ENCODE results near the gene HEPACAM2. TPM values are rescaled to one million over a fixed set of nuclear protein-coding genes. Genes with fewer than 3 reads are reported as not detected.

Gene HEPACAM2
- total and polyA plus RNA-seq, 2 donors (not counting 3 experiments of a cell fraction or from before 2014, with no cell fraction given) = not detected

GRCh38 chr7:93219868-93220267, 6.4 kb downstream of the HEPACAM2 start:
- H3K9me1 ChIP-seq (replicated peaks; ENCODE audit: control insufficient read depth, extremely low read depth, insufficient read depth, low read length) = no peaks in the 10 kb centered on the region
- no peak for DNase-seq (ENCODE audit: low read depth, low spot score)
- ChIA-PET CTCF (interaction anchor here (1.3 kb wide), 1 partner anchor 48 kb away, joined by 3 read pairs; no protein-coding TSS in a partner anchor), POLR2A (no interaction called here)
- TF ChIP-seq POLR2A (IDR thresholded peaks at IDR 0.05; ENCODE audit: low read depth, low read length) = no peak
- no peak for TF ChIP-seq JUN (IDR thresholded peaks at IDR 0.05; ENCODE audit: borderline replicate concordance, insufficient read depth, insufficient read length, low read depth)
- no peak for TF ChIP-seq FOS (IDR thresholded peaks at IDR 0.05; ENCODE audit: borderline replicate concordance, insufficient read depth, low read length)
- no peak for TF ChIP-seq MYC (IDR thresholded peaks at IDR 0.05; ENCODE audit: low read depth, low read length)
- no peak for TF ChIP-seq CTCF (IDR thresholded peaks at IDR 0.05; ENCODE audit: extremely low read depth in 1 of 2, insufficient read depth in 1 of 2, low read depth in 1 of 2, low read length in 2 of 2)
- TF ChIP-seq GATA2 (IDR thresholded peaks at IDR 0.05; ENCODE audit: insufficient read depth, insufficient read length, low read depth, low read length) = no peak
- no peak for TF ChIP-seq EZH2 (IDR thresholded peaks at IDR 0.05; ENCODE audit: borderline replicate concordance, low read depth, low read length, severe bottlenecking)
- TF ChIP-seq MAX (IDR thresholded peaks at IDR 0.05; ENCODE audit: insufficient read depth, insufficient read length) = no peak
- no peak for TF ChIP-seq POLR2AphosphoS5 (IDR thresholded peaks at IDR 0.05; ENCODE audit: insufficient read depth, low read depth, low read length)
- peaks cover 4 to 26% of the 10 kb centered on the region in 2 experiments for H3K27me3 ChIP-seq (ENCODE audit: control insufficient read depth in 2 of 2, insufficient read depth in 2 of 2, low read length in 2 of 2)
- no peak overlapping the region for H3K4me3 ChIP-seq (replicated peaks in 1 of 3; ENCODE audit: insufficient read depth in 1 of 3, low read depth in 1 of 3, low read length in 3 of 3)
- dilution Hi-C loops (cut with MboI; ENCODE audit: extremely low pct_ligation_motif_present, low sequenced_read_pairs) (no loop called here), intact Hi-C loops (cut with micrococcal nuclease) (loop anchor here (10.0 kb wide), 1 partner anchor 335 kb away; no protein-coding TSS in a partner anchor)
- H3K4me1 ChIP-seq (ENCODE audit: control insufficient read depth, extremely low read depth, insufficient read depth, low read length) = no peaks in the 10 kb centered on the region
- no peak overlapping the region for H3K4me2 ChIP-seq (ENCODE audit: insufficient read depth, low read length)
- H3K9me3 ChIP-seq (replicated peaks; ENCODE audit: control insufficient read depth, insufficient read depth, low read length) = no peaks in the 10 kb centered on the region
- H4K20me1 ChIP-seq (replicated peaks; ENCODE audit: control insufficient read depth, extremely low read depth, insufficient read depth, low read length) = no peaks in the 10 kb centered on the region
- no TSS peak for BruUV-seq (replicated peaks)
- H3K36me3 ChIP-seq (ENCODE audit: control insufficient read depth in 2 of 2, extremely low read depth in 1 of 2, insufficient read depth in 2 of 2, low read length in 2 of 2) = no peaks in the 10 kb centered on the region
- H3K79me2 ChIP-seq (ENCODE audit: control insufficient read depth, insufficient read depth, low read length) = no peaks in the 10 kb centered on the region
- H3K9ac ChIP-seq (replicated peaks; ENCODE audit: extremely low read depth, insufficient read depth, low read length) = no peak overlapping the region
- no peak overlapping the region for H2AFZ ChIP-seq (ENCODE audit: low read depth, low read length)
- no peak overlapping the region for H3K27ac ChIP-seq (ENCODE audit: insufficient read depth, low read depth, low read length)
- FAIRE-seq = no peak

Measured in endothelial cell of umbilical vein (primary cell).